ENCODE data around the gene BNC2. TPM values are rescaled to one million over a fixed set of nuclear protein-coding genes. Genes with fewer than 3 reads are reported as not detected.

Gene BNC2
- total and polyA plus RNA-seq, 2 donors = 1.8 to 3.9 TPM

DNA sequence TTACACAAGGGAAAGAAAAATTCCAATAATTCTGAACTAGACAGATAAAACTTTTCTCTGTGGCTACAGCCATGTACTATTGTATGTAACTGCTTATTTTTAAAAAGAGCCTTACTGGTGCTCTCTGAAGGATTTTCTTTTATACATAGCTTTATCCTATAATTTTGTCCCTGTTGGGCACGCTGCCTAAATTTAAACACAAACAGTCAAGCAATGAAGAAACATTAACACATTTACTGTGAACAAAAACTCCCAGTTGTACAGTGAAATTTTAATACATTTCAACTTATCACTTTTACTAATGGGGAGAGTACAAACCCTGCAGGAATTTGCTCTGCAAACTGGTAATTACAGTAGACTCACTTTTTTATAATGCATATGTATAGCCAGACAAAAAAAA, 273.3 kb downstream of the BNC2 start:
- no peaks in the 10 kb centered on the region for H3K36me3 ChIP-seq (ENCODE audit: control insufficient read depth in 2 of 2, insufficient read depth in 2 of 2, low read length in 1 of 2)
- no peak for DNase-seq (ENCODE audit: low read depth in 6 of 9, low spot score in 9 of 9)
- no peak overlapping the region for H3K27ac ChIP-seq (ENCODE audit: low read depth in 1 of 2, low read length in 1 of 2)
- H3K9me3 ChIP-seq (ENCODE audit: control insufficient read depth in 2 of 2, insufficient read depth in 1 of 2, low read length in 1 of 2) = no peaks in the 10 kb centered on the region
- 96% methylated on average over 1 of the region's 1 CpG for WGBS
- H3K4me1 ChIP-seq (ENCODE audit: control insufficient read depth in 2 of 2, insufficient read depth in 2 of 2, low read length in 2 of 2) = no peaks in the 10 kb centered on the region
- H3K27me3 ChIP-seq (ENCODE audit: control insufficient read depth in 2 of 2, insufficient read depth in 1 of 2, low read length in 1 of 2) = no peaks in the 10 kb centered on the region
- no peak overlapping the region for H3K4me3 ChIP-seq (ENCODE audit: low read length in 2 of 2)

DNA sequence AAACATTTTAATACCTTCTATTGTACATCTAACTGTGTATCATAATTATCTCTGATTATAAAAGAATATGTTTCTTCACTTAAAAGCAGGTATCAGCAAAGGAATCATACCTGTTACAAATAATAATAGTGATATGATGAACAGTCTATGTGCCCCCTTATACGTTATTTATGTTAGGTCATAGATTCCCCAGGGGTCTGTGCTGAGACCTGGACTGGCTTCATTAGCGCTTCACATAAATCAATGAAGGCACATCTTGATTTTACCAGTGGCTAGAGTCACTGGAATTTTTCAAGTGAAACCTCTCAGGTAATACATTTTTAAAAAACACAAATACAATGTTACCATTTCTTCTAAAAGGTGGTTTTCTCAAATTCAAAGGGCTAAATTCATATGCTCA, 275.2 kb downstream of the BNC2 start:
- 97% methylated on average over 2 of the region's 2 CpGs for WGBS
- H3K27me3 ChIP-seq (ENCODE audit: control insufficient read depth in 2 of 2, insufficient read depth in 1 of 2, low read length in 1 of 2) = no peaks in the 10 kb centered on the region
- H3K36me3 ChIP-seq (ENCODE audit: control insufficient read depth in 2 of 2, insufficient read depth in 2 of 2, low read length in 1 of 2) = no peaks in the 10 kb centered on the region
- no peaks in the 10 kb centered on the region for H3K9me3 ChIP-seq (ENCODE audit: control insufficient read depth in 2 of 2, insufficient read depth in 1 of 2, low read length in 1 of 2)
- H3K27ac ChIP-seq (ENCODE audit: low read depth in 1 of 2, low read length in 1 of 2) = no peak overlapping the region
- H3K4me3 ChIP-seq (ENCODE audit: low read length in 2 of 2) = no peak overlapping the region
- no peak for DNase-seq (ENCODE audit: low read depth in 6 of 9, low spot score in 9 of 9)
- H3K4me1 ChIP-seq (ENCODE audit: control insufficient read depth in 2 of 2, insufficient read depth in 2 of 2, low read length in 2 of 2) = no peaks in the 10 kb centered on the region

DNA sequence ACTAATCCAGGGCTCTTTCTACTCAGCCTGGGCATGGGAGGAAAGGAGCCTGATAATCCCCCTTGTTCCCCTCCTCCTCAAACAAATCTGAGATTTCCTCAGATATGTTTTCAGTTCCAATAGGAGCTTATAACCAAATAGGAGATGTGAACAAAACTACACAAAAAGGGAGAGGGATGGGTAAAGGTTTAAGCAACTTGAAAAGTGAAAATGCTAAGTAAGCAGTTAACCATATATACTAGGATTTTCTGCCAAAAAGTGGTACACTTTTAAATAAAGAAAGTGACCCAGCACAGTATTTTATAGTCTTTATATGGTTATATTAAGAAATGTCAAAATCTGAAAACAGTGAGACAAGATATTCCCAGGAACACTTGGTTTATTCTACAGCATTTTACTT, 275.7 kb downstream of the BNC2 start:
- no peak overlapping the region for H3K4me3 ChIP-seq (ENCODE audit: low read length in 2 of 2)
- DNase-seq (ENCODE audit: low read depth in 6 of 9, low spot score in 9 of 9) = no peak
- no peaks in the 10 kb centered on the region for H3K4me1 ChIP-seq (ENCODE audit: control insufficient read depth in 2 of 2, insufficient read depth in 2 of 2, low read length in 2 of 2)
- H3K27ac ChIP-seq (ENCODE audit: low read depth in 1 of 2, low read length in 1 of 2) = no peak overlapping the region
- no peaks in the 10 kb centered on the region for H3K27me3 ChIP-seq (ENCODE audit: control insufficient read depth in 2 of 2, insufficient read depth in 1 of 2, low read length in 1 of 2)
- H3K9me3 ChIP-seq (ENCODE audit: control insufficient read depth in 2 of 2, insufficient read depth in 1 of 2, low read length in 1 of 2) = no peaks in the 10 kb centered on the region
- no peaks in the 10 kb centered on the region for H3K36me3 ChIP-seq (ENCODE audit: control insufficient read depth in 2 of 2, insufficient read depth in 2 of 2, low read length in 1 of 2)

DNA sequence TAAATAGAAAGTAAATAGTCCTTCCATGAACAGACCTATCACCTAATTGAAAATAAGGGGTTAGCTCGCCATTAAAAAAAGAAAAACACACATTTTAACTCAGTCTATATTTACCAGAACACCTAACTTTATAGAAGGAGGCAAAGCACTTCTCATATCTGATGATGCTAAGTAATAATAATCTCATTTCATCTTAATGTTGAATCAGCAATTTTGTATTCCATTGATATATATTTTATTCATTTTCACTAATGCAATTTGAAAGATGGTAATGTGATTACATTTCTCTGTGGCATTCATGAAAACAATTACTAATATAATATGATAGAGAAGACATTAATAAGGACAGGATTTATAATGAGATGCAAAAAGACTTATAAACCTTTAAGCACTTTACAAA, 276.7 kb downstream of the BNC2 start:
- 94% methylated on average over 1 of the region's 1 CpG for WGBS
- H3K27me3 ChIP-seq (ENCODE audit: control insufficient read depth in 2 of 2, insufficient read depth in 1 of 2, low read length in 1 of 2) = no peaks in the 10 kb centered on the region
- no peaks in the 10 kb centered on the region for H3K9me3 ChIP-seq (ENCODE audit: control insufficient read depth in 2 of 2, insufficient read depth in 1 of 2, low read length in 1 of 2)
- no peak overlapping the region for H3K27ac ChIP-seq (ENCODE audit: low read depth in 1 of 2, low read length in 1 of 2)
- no peak for DNase-seq (ENCODE audit: low read depth in 6 of 9, low spot score in 9 of 9)
- H3K4me3 ChIP-seq (ENCODE audit: low read length in 2 of 2) = no peak overlapping the region
- H3K36me3 ChIP-seq (ENCODE audit: control insufficient read depth in 2 of 2, insufficient read depth in 2 of 2, low read length in 1 of 2) = no peaks in the 10 kb centered on the region
- no peaks in the 10 kb centered on the region for H3K4me1 ChIP-seq (ENCODE audit: control insufficient read depth in 2 of 2, insufficient read depth in 2 of 2, low read length in 2 of 2)

DNA sequence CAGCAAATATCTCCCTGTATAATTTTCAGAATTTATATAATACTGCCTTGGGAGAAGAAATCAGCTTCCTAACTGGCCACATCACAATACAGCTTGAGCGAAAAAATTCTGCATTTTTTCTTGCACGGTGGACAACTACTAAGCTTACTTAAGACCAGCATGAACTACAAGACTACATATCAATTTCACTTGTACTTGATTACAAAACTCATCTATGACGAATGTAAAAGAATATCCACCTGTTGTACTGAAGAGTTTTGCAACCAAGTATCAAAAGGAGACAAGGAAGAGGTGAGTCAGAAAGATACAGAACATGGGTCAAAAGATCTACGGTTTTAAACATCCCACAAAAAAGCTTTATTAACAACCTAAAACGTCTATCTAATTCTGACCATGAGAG, 279.4 kb downstream of the BNC2 start:
- Histone ChIP-seq H3K4me3 (ENCODE audit: low read length in 2 of 2) (no peak overlapping the region), H3K27me3 (ENCODE audit: control insufficient read depth in 2 of 2, insufficient read depth in 1 of 2, low read length in 1 of 2) (no peaks in the 10 kb centered on the region), H3K36me3 (ENCODE audit: control insufficient read depth in 2 of 2, insufficient read depth in 2 of 2, low read length in 1 of 2) (no peaks in the 10 kb centered on the region), H3K27ac (ENCODE audit: low read depth in 1 of 2, low read length in 1 of 2) (no peak overlapping the region), H3K4me1 (ENCODE audit: control insufficient read depth in 2 of 2, insufficient read depth in 2 of 2, low read length in 2 of 2) (no peaks in the 10 kb centered on the region), H3K9me3 (ENCODE audit: control insufficient read depth in 2 of 2, insufficient read depth in 1 of 2, low read length in 1 of 2) (no peaks in the 10 kb centered on the region)
- no peak for DNase-seq (ENCODE audit: low read depth in 6 of 9, low spot score in 9 of 9)
- 73% methylated on average over 5 of the region's 5 CpGs for WGBS

DNA sequence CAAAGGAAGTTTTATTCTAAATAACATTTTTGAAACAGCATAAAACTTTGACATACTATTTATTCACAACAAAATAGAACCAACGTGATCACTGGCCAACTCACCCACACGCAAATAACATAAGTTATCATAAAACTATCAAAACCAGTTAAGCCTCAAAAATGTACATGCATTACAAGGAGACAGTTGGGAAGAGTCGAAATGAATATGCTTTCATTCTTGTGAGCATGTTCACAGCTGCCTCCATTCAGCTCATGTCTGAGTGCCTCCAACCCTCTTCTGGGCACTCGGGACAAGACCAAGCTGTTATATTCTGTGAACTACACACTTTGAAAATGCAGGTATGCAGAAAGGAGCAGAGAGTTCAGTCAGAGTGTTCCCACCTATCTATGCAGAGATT, 284.9 kb downstream of the BNC2 start:
- Histone ChIP-seq H3K4me1 (ENCODE audit: control insufficient read depth in 2 of 2, insufficient read depth in 2 of 2, low read length in 2 of 2) (no peaks in the 10 kb centered on the region), H3K4me3 (ENCODE audit: low read length in 2 of 2) (no peak overlapping the region), H3K27ac (ENCODE audit: low read depth in 1 of 2, low read length in 1 of 2) (no peak overlapping the region), H3K36me3 (ENCODE audit: control insufficient read depth in 2 of 2, insufficient read depth in 2 of 2, low read length in 1 of 2) (no peaks in the 10 kb centered on the region), H3K27me3 (ENCODE audit: control insufficient read depth in 2 of 2, insufficient read depth in 1 of 2, low read length in 1 of 2) (no peaks in the 10 kb centered on the region), H3K9me3 (ENCODE audit: control insufficient read depth in 2 of 2, insufficient read depth in 1 of 2, low read length in 1 of 2) (no peaks in the 10 kb centered on the region)
- no peak for DNase-seq (ENCODE audit: low read depth in 6 of 9, low spot score in 9 of 9)
- 95% methylated on average over 4 of the region's 4 CpGs for WGBS

DNA sequence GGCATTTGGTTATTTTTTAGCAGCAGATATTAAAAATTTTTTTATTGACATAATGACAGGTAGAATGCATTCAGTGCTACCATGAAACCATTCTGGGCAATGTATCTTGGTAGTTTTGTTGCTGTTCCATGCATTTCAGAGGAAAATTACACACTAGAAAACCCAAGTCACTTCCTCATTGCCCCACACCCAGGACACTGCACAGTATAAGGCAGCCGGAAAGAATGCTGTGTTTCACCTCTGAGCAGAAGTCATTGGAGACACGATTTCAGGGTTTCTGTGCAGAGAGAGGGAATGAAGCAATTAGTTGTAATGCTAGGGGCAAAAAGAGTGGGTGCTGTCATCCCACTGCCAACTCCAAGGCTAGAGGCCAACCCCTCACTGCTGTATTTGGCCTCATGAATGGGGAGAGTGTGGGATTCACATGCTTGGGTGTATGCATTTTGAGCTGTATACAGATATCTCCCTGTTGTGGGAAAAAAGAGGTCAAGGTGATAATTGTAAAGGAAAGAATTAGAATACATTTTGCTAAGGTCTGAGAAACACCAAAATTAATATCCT, 290.5 kb downstream of the BNC2 start:
- no peaks in the 10 kb centered on the region for H3K36me3 ChIP-seq (ENCODE audit: control insufficient read depth in 2 of 2, insufficient read depth in 2 of 2, low read length in 1 of 2)
- no peaks in the 10 kb centered on the region for H3K27me3 ChIP-seq (ENCODE audit: control insufficient read depth in 2 of 2, insufficient read depth in 1 of 2, low read length in 1 of 2)
- no peak overlapping the region for H3K4me3 ChIP-seq (ENCODE audit: low read length in 2 of 2)
- 95% methylated on average over 2 of the region's 2 CpGs for WGBS
- no peaks in the 10 kb centered on the region for H3K4me1 ChIP-seq (ENCODE audit: control insufficient read depth in 2 of 2, insufficient read depth in 2 of 2, low read length in 2 of 2)
- no peak overlapping the region for H3K27ac ChIP-seq (ENCODE audit: low read depth in 1 of 2, low read length in 1 of 2)
- no peak for DNase-seq (ENCODE audit: low read depth in 6 of 9, low spot score in 9 of 9)
- no peaks in the 10 kb centered on the region for H3K9me3 ChIP-seq (ENCODE audit: control insufficient read depth in 2 of 2, insufficient read depth in 1 of 2, low read length in 1 of 2)

DNA sequence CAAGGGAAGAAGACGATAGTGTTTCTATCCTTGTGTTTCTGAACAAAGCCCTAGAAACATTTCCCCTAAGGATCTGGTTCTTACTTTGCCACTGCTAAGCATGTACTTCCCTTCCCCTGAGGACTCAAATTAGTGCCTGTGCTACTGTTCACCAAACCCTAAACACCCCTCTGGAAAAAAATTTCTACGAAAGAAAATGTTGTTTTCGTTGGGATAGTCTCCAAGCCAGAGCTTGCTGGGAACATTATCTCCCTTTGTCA, 294.6 kb downstream of the BNC2 start:
- no peak overlapping the region for H3K27ac ChIP-seq (ENCODE audit: low read depth in 1 of 2, low read length in 1 of 2)
- H3K27me3 ChIP-seq (ENCODE audit: control insufficient read depth in 2 of 2, insufficient read depth in 1 of 2, low read length in 1 of 2) = no peaks in the 10 kb centered on the region
- WGBS = 89% methylated on average over 3 of the region's 3 CpGs
- DNase-seq (ENCODE audit: low read depth in 6 of 9, low spot score in 9 of 9) = no peak
- H3K9me3 ChIP-seq (ENCODE audit: control insufficient read depth in 2 of 2, insufficient read depth in 1 of 2, low read length in 1 of 2) = no peaks in the 10 kb centered on the region
- H3K4me1 ChIP-seq (ENCODE audit: control insufficient read depth in 2 of 2, insufficient read depth in 2 of 2, low read length in 2 of 2) = peaks cover 0 to 6% of the 10 kb centered on the region in 2 donors
- H3K36me3 ChIP-seq (ENCODE audit: control insufficient read depth in 2 of 2, insufficient read depth in 2 of 2, low read length in 1 of 2) = no peaks in the 10 kb centered on the region
- H3K4me3 ChIP-seq (ENCODE audit: low read length in 2 of 2) = no peak overlapping the region

DNA sequence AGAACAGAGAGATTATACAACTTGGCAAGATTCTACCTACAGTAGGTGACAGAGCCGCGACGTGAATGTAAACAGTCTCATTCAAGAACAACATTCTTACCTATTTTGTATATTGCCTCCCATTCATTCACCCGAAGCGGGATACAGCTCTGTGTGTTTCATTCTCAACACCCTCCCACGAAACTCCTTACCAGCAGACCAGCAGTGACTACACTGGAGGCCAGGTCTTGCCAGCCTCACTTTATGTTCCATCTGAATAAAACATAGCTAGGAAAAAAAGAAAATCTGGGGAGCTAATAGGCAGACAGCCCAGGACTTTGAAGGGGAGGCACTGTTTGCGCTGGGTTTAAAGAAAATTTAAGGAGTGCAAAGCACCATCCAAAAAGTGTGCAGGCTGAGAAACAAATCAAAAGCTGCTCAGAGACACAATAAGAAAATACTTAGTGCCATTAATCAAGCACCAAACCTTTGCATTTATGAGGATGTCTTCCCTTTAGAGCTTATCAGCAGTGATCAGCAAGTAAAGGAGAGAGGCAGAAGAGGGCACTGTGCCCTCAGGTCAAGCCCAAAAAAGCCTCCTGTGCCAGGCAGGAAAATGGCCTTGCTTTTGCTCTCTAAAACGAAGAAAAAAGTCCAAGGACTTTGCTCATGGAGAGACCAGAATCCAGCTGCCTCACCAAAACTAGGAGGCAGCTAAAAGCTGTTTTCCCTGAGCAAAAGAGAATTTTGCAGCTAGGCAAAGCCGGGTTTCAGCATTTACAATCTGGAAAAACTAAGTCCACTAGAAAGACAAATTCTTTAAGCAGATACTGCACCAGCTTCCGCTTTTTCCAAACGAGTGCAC, 295.1 kb downstream of the BNC2 start:
- Histone ChIP-seq H3K4me1 (ENCODE audit: control insufficient read depth in 2 of 2, insufficient read depth in 2 of 2, low read length in 2 of 2) (peaks cover 0 to 6% of the 10 kb centered on the region in 2 donors), H3K36me3 (ENCODE audit: control insufficient read depth in 2 of 2, insufficient read depth in 2 of 2, low read length in 1 of 2) (no peaks in the 10 kb centered on the region), H3K4me3 (ENCODE audit: low read length in 2 of 2) (no peak overlapping the region), H3K27me3 (ENCODE audit: control insufficient read depth in 2 of 2, insufficient read depth in 1 of 2, low read length in 1 of 2) (no peaks in the 10 kb centered on the region), H3K27ac (ENCODE audit: low read depth in 1 of 2, low read length in 1 of 2) (no peak overlapping the region), H3K9me3 (ENCODE audit: control insufficient read depth in 2 of 2, insufficient read depth in 1 of 2, low read length in 1 of 2) (no peaks in the 10 kb centered on the region)
- DNase-seq (ENCODE audit: low read depth in 6 of 9, low spot score in 9 of 9) = no peak
- WGBS = 77% methylated on average over 11 of the region's 11 CpGs

All from thymus (tissue), 11 donors.